ENCODE measurements around the gene HSPA9.

DNA sequence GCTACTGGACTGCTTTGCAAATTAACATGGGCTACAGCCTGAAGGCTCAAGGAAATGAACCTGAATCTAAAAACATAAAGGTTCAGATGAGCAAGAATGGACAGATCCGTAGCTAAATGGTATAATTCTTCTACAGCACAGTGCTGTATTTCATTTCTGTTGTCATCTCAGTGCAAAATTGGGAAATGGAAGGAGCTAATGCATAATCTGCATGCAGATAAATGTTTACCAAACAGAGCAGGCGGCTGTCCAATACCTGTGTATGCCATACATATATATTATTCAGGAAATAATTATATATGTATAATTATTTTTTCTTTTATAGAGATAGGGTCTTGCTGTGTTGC lies 4.3 kb upstream of the HSPA9 start:
- TF ChIP-seq, protein P1, sequence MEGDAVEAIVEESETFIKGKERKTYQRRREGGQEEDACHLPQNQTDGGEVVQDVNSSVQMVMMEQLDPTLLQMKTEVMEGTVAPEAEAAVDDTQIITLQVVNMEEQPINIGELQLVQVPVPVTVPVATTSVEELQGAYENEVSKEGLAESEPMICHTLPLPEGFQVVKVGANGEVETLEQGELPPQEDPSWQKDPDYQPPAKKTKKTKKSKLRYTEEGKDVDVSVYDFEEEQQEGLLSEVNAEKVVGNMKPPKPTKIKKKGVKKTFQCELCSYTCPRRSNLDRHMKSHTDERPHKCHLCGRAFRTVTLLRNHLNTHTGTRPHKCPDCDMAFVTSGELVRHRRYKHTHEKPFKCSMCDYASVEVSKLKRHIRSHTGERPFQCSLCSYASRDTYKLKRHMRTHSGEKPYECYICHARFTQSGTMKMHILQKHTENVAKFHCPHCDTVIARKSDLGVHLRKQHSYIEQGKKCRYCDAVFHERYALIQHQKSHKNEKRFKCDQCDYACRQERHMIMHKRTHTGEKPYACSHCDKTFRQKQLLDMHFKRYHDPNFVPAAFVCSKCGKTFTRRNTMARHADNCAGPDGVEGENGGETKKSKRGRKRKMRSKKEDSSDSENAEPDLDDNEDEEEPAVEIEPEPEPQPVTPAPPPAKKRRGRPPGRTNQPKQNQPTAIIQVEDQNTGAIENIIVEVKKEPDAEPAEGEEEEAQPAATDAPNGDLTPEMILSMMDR (optimal IDR thresholded peaks at IDR 0.05 in 1 of 3, IDR thresholded peaks at IDR 0.05 in 1 of 3, conservative IDR thresholded peaks at IDR 0.05 in 1 of 3; ENCODE audit: extremely low read depth in 1 of 3, insufficient read depth in 2 of 3, low read length in 3 of 3): no peak
- no peak for TF ChIP-seq EZH2 (IDR thresholded peaks at IDR 0.05; ENCODE audit: low read length)
